Measurements from ENCODE around the gene KRTAP17-1.
"Not testable (repeated sequence)": the region's sequence is repeated elsewhere in the genome, so short reads cannot be mapped to it uniquely, and the experiment has no call there.

KRTAP17-1 gene

GRCh38 chr17:41315204-41315794, at the start of gene KRTAP17-1:
KRTAP17-1 (minus strand) TSS chr17:41315710; CDS start chr17:41315650, 60 bp downstream.
- no peak for DNase-seq (ENCODE audit: low read depth in 2 of 3, low spot score in 2 of 3)

GRCh38 chr17:41363881-41364280, 48.4 kb upstream of the KRTAP17-1 start:
- no peak for DNase-seq (ENCODE audit: low read depth in 2 of 3, low spot score in 2 of 3)

- no peak for DNase-seq (ENCODE audit: low read depth in 2 of 3, low spot score in 2 of 3)
These were observed 44.9 kb upstream of the KRTAP17-1 start for GRCh38 chr17:41360296-41360995.

- DNase-seq (ENCODE audit: low read depth in 2 of 3, low spot score in 2 of 3) = no peak
These were observed 39.0 kb upstream of the KRTAP17-1 start for GRCh38 chr17:41354536-41354935.

- no peak for DNase-seq (ENCODE audit: low read depth in 2 of 3, low spot score in 2 of 3)
These were observed 37.3 kb upstream of the KRTAP17-1 start for GRCh38 chr17:41352597-41353366.

- DNase-seq (ENCODE audit: low read depth in 2 of 3, low spot score in 2 of 3) = no peak
These were observed 35.7 kb upstream of the KRTAP17-1 start for GRCh38 chr17:41351177-41351576.

- not testable (repeated sequence) for DNase-seq (ENCODE audit: low read depth in 2 of 3, low spot score in 2 of 3)
These were observed 34.9 kb upstream of the KRTAP17-1 start, which contains the start of gene KRT33A for GRCh38 chr17:41350381-41350878. KRT33A (minus strand) TSS chr17:41350828; CDS start chr17:41350767, 61 bp downstream.

GRCh38 chr17:41347869-41348760, 32.6 kb upstream of the KRTAP17-1 start:
- no peak for DNase-seq (ENCODE audit: low read depth in 2 of 3, low spot score in 2 of 3)

- DNase-seq (ENCODE audit: low read depth in 2 of 3, low spot score in 2 of 3) = not testable (repeated sequence)
These were observed 30.9 kb upstream of the KRTAP17-1 start for GRCh38 chr17:41346421-41346820.

GRCh38 chr17:41345992-41346391, 30.5 kb upstream of the KRTAP17-1 start:
- DNase-seq (ENCODE audit: low read depth in 2 of 3, low spot score in 2 of 3) = no peak

- DNase-seq (ENCODE audit: low read depth in 2 of 3, low spot score in 2 of 3) = no peak
These were observed 27.5 kb upstream of the KRTAP17-1 start for GRCh38 chr17:41343029-41343428.

- DNase-seq (ENCODE audit: low read depth in 2 of 3, low spot score in 2 of 3) = no peak
These were observed 25.7 kb upstream of the KRTAP17-1 start for GRCh38 chr17:41340934-41341861.

GRCh38 chr17:41340494-41340893, 25.0 kb upstream of the KRTAP17-1 start:
- no peak for DNase-seq (ENCODE audit: low read depth in 2 of 3, low spot score in 2 of 3)

- no peak for DNase-seq (ENCODE audit: low read depth in 2 of 3, low spot score in 2 of 3)
These were observed 24.2 kb upstream of the KRTAP17-1 start for GRCh38 chr17:41339571-41340172.

- DNase-seq (ENCODE audit: low read depth in 2 of 3, low spot score in 2 of 3) = no peak
These were observed 23.5 kb upstream of the KRTAP17-1 start for GRCh38 chr17:41338961-41339485.

- DNase-seq (ENCODE audit: low read depth in 2 of 3, low spot score in 2 of 3) = no peak
These were observed 20.2 kb upstream of the KRTAP17-1 start for GRCh38 chr17:41335747-41336146.

- no peak for DNase-seq (ENCODE audit: low read depth in 2 of 3, low spot score in 2 of 3)
These were observed 19.1 kb upstream of the KRTAP17-1 start for GRCh38 chr17:41334385-41335305.

- no peak for DNase-seq (ENCODE audit: low read depth in 2 of 3, low spot score in 2 of 3)
These were observed 18.3 kb upstream of the KRTAP17-1 start for GRCh38 chr17:41333836-41334235.

Data from activated CD8-positive, alpha-beta memory T cell treated with anti-CD3 and anti-CD28 coated beads for 48 hours (primary cell).